Skeletal muscle tissue (tissue), 4 donors: ENCODE data around the gene TMEM62. TPM values are rescaled to one million over a fixed set of nuclear protein-coding genes. Genes with fewer than 3 reads are reported as not detected.

ENCODE experiments used
- H3K27ac ChIP-seq: one replicate; pipeline ENCODE4 v1.7.0; 2013; ENCODE audit warnings: mild to moderate bottlenecking, low read depth, low read length, inconsistent platforms
- H3K27me3 ChIP-seq, 3 donors: one replicate each; pipeline ENCODE4 v1.7.0; 2013; ENCODE audit warnings: low read length in 3 of 3; ENCODE audit not compliant: control insufficient read depth in 3 of 3, insufficient read depth in 3 of 3
- H3K36me3 ChIP-seq, 3 donors: one replicate each; pipeline ENCODE4 v1.7.0; 2013; ENCODE audit warnings: low read length in 3 of 3; ENCODE audit not compliant: control insufficient read depth in 3 of 3, insufficient read depth in 3 of 3
- H3K4me1 ChIP-seq, 3 donors: one replicate each; pipeline ENCODE4 v1.7.0; 2013; ENCODE audit warnings: low read length in 3 of 3, mild to moderate bottlenecking in 3 of 3; ENCODE audit not compliant: control insufficient read depth in 3 of 3, insufficient read depth in 3 of 3
- H3K4me3 ChIP-seq, 3 donors: one replicate each; pipeline ENCODE4 v1.7.0; 2013; ENCODE audit warnings: low read length in 3 of 3
- H3K9ac ChIP-seq, 3 donors: one replicate each; pipeline ENCODE4 v1.7.0; 2013; ENCODE audit warnings: low read length in 3 of 3, mild to moderate bottlenecking in 3 of 3, moderate library complexity in 2 of 3, low read depth in 1 of 3
- H3K9me3 ChIP-seq, 3 donors: one replicate each; pipeline ENCODE4 v1.7.0; 2013; ENCODE audit warnings: low read length in 3 of 3; ENCODE audit not compliant: control insufficient read depth in 3 of 3
- total RNA-seq: library from RNA; depleted of rRNA; stranded (reverse); fragments of >200 nt; gene quantifications from one replicate; pipeline ENCODE4 v1.2.3, GENCODE V29; 2014
- donor health status: Osteomylitis.

Gene TMEM62
- total RNA-seq, 1 donor from 2014 or later = 8.4 TPM

- Histone ChIP-seq H3K9me3 (no peaks in the 10 kb centered on the region), H3K4me1 (peaks cover 6 to 18% (median 14%) of the 10 kb centered on the region in 3 donors), H3K27me3 (no peaks in the 10 kb centered on the region), H3K9ac (no peak overlapping the region), H3K4me3 (no peak overlapping the region), H3K27ac (no peak overlapping the region), H3K36me3 (peaks cover 4 to 14% (median 5%) of the 10 kb centered on the region in 3 donors)
Observed at GRCh38 chr15:43099105-43099845, 34.1 kb upstream of the TMEM62 start.

DNA sequence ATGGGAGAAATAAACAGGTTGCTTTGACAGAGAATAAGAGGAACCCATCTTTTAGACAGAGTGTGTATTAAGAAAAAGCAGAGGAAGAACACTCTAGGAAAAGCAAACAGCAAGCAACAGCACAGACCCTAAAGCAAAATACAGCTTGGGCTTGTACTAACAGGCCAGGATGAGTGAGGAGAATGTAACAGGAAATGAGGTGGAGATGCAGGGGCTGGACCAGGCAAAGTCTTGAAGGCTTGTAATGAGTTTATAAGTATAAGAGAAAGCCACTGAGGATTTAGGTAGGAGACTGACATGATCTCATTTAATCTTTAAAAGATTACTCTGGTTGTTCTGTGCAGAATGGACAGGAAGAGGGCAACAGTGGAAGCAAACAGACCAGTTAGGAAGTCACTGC lies 32.4 kb upstream of the TMEM62 start:
- H3K9me3 ChIP-seq = no peaks in the 10 kb centered on the region
- peaks cover 4 to 14% (median 5%) of the 10 kb centered on the region in 3 donors for H3K36me3 ChIP-seq
- H3K27me3 ChIP-seq = no peaks in the 10 kb centered on the region
- no peak overlapping the region for H3K4me3 ChIP-seq
- H3K4me1 ChIP-seq = peaks cover 14 to 19% (median 16%) of the 10 kb centered on the region in 3 donors
- no peak overlapping the region for H3K9ac ChIP-seq
- H3K27ac ChIP-seq = no peak overlapping the region

DNA sequence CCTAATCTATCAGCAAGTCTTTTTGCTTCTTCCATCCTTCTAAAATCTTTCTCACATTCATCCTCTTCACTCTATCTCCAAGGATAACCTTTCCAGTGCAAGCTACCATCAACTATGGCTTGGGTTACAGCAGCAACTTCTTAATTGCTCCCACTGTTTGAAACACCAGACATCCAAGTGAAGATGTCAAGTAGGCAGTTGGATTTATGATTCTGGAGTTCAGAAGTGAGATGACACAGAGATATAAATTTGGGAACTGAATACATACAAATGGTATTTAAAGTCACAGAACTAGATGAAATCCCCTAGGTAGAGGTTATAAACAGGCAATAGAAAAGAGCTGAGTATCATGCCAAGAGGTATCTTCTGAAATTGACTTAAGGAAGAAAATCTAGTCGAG lies 31.2 kb upstream of the TMEM62 start:
- Histone ChIP-seq H3K4me3 (no peak overlapping the region), H3K27me3 (no peaks in the 10 kb centered on the region), H3K27ac (peak overlapping the region; percentile 68), H3K36me3 (peaks cover 4 to 14% (median 5%) of the 10 kb centered on the region in 3 donors), H3K9ac (no peak overlapping the region), H3K9me3 (no peaks in the 10 kb centered on the region), H3K4me1 (peaks cover 16 to 19% (median 18%) of the 10 kb centered on the region in 3 donors)

- Histone ChIP-seq H3K9ac (no peak overlapping the region), H3K36me3 (peaks cover 4 to 14% (median 5%) of the 10 kb centered on the region in 3 donors), H3K4me3 (no peak overlapping the region), H3K27me3 (no peaks in the 10 kb centered on the region), H3K9me3 (no peaks in the 10 kb centered on the region), H3K4me1 (peaks cover 16 to 19% (median 18%) of the 10 kb centered on the region in 3 donors), H3K27ac (no peak overlapping the region)
Observed at GRCh38 chr15:43103907-43104306, 29.5 kb upstream of the TMEM62 start.

DNA sequence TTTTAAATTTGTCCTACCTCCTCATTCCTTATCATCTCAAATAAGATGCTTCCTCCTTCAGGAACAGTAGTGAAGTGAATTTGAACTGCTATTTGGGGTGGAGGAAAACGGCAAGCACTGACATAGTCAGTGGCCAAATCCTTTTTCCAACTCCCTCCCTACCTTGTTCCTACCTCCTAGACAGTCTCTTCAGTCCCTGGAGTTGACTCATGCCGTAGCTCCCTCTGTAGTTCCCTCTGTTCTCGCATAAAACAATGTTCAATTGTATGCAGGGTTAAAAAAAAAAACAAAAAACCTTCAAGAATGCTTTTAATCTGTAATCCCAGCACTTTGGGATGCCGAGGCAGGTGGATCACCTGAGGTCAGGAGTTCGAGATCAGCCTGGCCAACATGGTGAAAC lies 29.0 kb upstream of the TMEM62 start:
- H3K4me3 ChIP-seq = peak overlapping the region in 1 of 3 donors; percentile 87
- H3K9ac ChIP-seq = peak overlapping the region in 1 of 3 donors; percentile 42
- H3K36me3 ChIP-seq = peaks cover 4 to 14% (median 5%) of the 10 kb centered on the region in 3 donors
- no peaks in the 10 kb centered on the region for H3K9me3 ChIP-seq
- no peak overlapping the region for H3K27ac ChIP-seq
- no peaks in the 10 kb centered on the region for H3K27me3 ChIP-seq
- H3K4me1 ChIP-seq = peaks cover 16 to 19% (median 18%) of the 10 kb centered on the region in 3 donors

GRCh38 chr15:43105077-43105736 lies 28.2 kb upstream of the TMEM62 start:
- no peaks in the 10 kb centered on the region for H3K27me3 ChIP-seq
- H3K9me3 ChIP-seq = no peaks in the 10 kb centered on the region
- peak overlapping the region; percentile 87 to 96 (median 93) for H3K4me3 ChIP-seq
- peaks cover 16 to 19% (median 18%) of the 10 kb centered on the region in 3 donors for H3K4me1 ChIP-seq
- H3K27ac ChIP-seq = peak overlapping the region; percentile 96
- H3K9ac ChIP-seq = peak overlapping the region; percentile 79 to 96 (median 89)
- H3K36me3 ChIP-seq = peaks cover 1 to 12% (median 5%) of the 10 kb centered on the region in 3 donors

DNA sequence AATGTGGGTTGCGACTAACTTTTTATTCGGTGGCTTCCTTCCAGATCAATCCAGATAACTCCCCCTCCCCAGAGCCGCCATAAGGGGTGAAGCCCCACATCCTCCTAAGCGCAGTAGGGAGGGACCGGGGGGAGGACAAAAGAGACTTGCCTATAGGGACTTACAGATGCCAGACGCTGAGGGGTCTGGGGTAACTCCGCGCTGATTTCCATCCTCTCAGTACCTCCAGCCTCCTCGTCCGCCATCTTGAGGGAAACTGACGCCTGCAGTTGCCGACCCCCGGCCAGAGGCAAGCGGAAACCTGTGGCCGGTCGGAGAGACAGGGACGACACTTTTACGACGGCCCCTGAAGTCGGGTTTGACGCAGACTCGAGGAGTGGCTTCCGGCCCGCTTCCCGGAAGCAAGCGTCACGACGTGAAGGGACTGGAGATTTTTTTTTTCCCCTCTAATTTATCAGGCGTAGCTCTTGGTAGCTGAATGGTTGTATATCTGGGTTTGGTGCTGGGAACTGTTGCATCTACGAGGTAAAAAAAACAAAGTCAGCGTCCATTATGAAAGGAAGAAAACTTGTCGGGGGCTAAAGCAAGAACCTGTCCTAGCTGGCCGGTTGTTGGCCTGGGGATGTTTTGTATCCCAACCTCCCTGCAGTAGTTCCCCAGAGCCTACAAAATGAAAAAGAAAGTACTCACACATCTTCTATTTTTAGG lies 27.5 kb upstream of the TMEM62 start, which contains the start of gene UBR1:
UBR1 (minus strand) TSS at position 261 of the 708 bp plus-strand sequence; CDS start at position 245, 16 bp downstream.
- Histone ChIP-seq H3K27ac (peak within 1 kb of the TSS; percentile 96), H3K36me3 (peaks cover 0 to 7% (median 3%) of the 10 kb centered on the region in 3 donors), H3K9me3 (no peaks in the 10 kb centered on the region), H3K9ac (peak within 1 kb of the TSS; percentile 79 to 96 (median 89)), H3K4me3 (peak within 1 kb of the TSS; percentile 87 to 96 (median 93)), H3K27me3 (no peaks in the 10 kb centered on the region), H3K4me1 (peaks cover 16 to 19% (median 18%) of the 10 kb centered on the region in 3 donors)

- H3K9ac ChIP-seq = peak overlapping the region; percentile 79 to 96 (median 89)
- H3K9me3 ChIP-seq = no peaks in the 10 kb centered on the region
- peak overlapping the region; percentile 96 for H3K27ac ChIP-seq
- H3K36me3 ChIP-seq = peaks cover 0 to 3% (median 0%) of the 10 kb centered on the region in 3 donors
- no peaks in the 10 kb centered on the region for H3K27me3 ChIP-seq
- peaks cover 16 to 19% (median 18%) of the 10 kb centered on the region in 3 donors for H3K4me1 ChIP-seq
- H3K4me3 ChIP-seq = peak overlapping the region; percentile 87 to 96 (median 93)
Observed at GRCh38 chr15:43106486-43106829, 26.9 kb upstream of the TMEM62 start.

GRCh38 chr15:43107751-43108150 lies 25.6 kb upstream of the TMEM62 start:
- Histone ChIP-seq H3K36me3 (peaks cover 0 to 3% (median 0%) of the 10 kb centered on the region in 3 donors), H3K4me1 (peaks cover 6 to 18% (median 9%) of the 10 kb centered on the region in 3 donors), H3K27ac (no peak overlapping the region), H3K9me3 (no peaks in the 10 kb centered on the region), H3K27me3 (no peaks in the 10 kb centered on the region), H3K9ac (no peak overlapping the region), H3K4me3 (no peak overlapping the region)
